ENCODE results near the gene MED1. TPM values are rescaled to one million over a fixed set of nuclear protein-coding genes. Genes with fewer than 3 reads are reported as not detected.
"Not testable (repeated sequence)": the region's sequence is repeated elsewhere in the genome, so short reads cannot be mapped to it uniquely, and the experiment has no call there.

The MED1 gene
- total RNA-seq, 1 donor from 2014 or later = 39.9 TPM

DNA sequence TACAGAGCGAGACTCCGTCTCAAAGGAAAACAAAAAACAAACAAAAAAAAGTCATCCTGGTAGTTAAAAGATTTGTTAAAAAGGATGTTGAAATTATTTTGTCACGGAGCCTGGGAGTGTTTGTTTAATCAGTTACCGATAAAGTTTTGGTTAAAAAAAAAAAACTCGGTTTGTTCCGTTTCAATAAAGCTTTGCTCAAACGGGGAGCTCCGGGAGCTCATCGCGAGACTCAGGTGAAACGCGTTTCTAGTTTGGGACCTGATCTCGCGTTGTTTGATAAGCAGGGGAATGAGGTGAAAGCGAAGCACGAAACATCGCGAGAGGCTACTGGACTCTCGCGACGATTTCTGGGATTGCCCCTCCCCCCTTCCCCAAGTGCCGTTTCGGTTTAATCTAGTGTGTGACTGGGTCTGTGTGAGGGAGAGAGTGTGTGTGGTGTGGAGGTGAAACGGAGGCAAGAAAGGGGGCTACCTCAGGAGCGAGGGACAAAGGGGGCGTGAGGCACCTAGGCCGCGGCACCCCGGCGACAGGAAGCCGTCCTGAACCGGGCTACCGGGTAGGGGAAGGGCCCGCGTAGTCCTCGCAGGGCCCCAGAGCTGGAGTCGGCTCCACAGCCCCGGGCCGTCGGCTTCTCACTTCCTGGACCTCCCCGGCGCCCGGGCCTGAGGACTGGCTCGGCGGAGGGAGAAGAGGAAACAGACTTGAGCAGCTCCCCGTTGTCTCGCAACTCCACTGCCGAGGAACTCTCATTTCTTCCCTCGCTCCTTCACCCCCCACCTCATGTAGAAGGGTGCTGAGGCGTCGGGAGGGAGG lies 10.3 kb upstream of the MED1 start, which contains the start of gene CDK12:
CDK12 (plus strand) TSS at position 374 of the 813 bp plus-strand sequence. CDS start 586 bp downstream, outside the sequence.
- Histone ChIP-seq H3K27me3 (ENCODE audit: control insufficient read depth, insufficient read depth, low read length) (no peaks in the 10 kb centered on the region), H3K36me3 (ENCODE audit: control insufficient read depth, insufficient read depth, low read length) (no peaks in the 10 kb centered on the region), H3K4me3 (ENCODE audit: low read depth, low read length) (peak within 1 kb of the TSS; percentile 88)
- peak; percentile 91 for DNase-seq (ENCODE audit: low read depth)
- TF ChIP-seq, protein P1, sequence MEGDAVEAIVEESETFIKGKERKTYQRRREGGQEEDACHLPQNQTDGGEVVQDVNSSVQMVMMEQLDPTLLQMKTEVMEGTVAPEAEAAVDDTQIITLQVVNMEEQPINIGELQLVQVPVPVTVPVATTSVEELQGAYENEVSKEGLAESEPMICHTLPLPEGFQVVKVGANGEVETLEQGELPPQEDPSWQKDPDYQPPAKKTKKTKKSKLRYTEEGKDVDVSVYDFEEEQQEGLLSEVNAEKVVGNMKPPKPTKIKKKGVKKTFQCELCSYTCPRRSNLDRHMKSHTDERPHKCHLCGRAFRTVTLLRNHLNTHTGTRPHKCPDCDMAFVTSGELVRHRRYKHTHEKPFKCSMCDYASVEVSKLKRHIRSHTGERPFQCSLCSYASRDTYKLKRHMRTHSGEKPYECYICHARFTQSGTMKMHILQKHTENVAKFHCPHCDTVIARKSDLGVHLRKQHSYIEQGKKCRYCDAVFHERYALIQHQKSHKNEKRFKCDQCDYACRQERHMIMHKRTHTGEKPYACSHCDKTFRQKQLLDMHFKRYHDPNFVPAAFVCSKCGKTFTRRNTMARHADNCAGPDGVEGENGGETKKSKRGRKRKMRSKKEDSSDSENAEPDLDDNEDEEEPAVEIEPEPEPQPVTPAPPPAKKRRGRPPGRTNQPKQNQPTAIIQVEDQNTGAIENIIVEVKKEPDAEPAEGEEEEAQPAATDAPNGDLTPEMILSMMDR (IDR thresholded peaks at IDR 0.05; ENCODE audit: insufficient read depth, low read length, poor library complexity, severe bottlenecking) = no peak

DNA sequence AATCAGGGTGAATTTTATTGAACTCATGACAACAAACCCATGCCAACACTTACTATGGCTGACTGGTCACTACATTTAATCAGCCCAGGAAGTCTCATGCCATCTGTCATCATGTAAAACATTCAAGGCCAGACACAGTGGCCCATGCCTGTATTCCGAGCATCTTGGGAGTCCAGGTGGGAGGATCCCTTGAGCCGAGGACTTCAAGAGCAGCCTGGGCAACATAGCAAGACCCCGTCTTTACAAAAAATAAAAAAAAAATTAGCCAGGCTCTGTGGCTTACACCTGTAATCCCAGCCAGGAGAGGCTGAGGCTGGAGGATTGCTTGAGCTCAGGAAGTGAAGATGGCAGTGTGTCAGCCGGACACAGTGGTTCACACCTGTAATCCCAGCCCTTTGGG lies 4.9 kb upstream of the MED1 start:
- H3K36me3 ChIP-seq (ENCODE audit: control insufficient read depth, insufficient read depth, low read length) = no peaks in the 10 kb centered on the region
- H3K4me3 ChIP-seq (ENCODE audit: low read depth, low read length) = no peak overlapping the region
- no peaks in the 10 kb centered on the region for H3K27me3 ChIP-seq (ENCODE audit: control insufficient read depth, insufficient read depth, low read length)
- DNase-seq (ENCODE audit: low read depth) = no peak
- TF ChIP-seq, protein P1 (IDR thresholded peaks at IDR 0.05; ENCODE audit: insufficient read depth, low read length, poor library complexity, severe bottlenecking) = no peak

DNA sequence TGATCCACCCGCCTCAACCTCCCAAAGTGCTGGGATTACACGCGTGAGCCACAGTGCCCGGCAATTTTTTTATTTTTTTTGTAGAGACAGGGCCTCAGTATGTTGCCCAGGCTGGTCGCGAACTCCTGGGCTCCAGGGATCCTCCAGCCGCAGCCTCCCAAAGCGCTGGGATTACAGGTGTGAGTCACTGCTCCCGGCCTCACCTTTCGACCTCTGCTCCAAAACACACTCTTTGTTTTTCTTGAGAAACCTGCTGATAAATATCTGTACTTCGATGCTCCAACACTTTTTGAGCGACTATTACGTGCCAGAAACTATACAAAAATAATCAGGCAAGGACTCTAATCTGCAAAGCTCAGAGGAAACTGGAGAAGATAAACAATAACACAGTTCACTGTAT lies 1.0 kb downstream of the MED1 start:
- TF ChIP-seq, protein P1 (IDR thresholded peaks at IDR 0.05; ENCODE audit: insufficient read depth, low read length, poor library complexity, severe bottlenecking) = no peak
- H3K4me3 ChIP-seq (ENCODE audit: low read depth, low read length) = peak overlapping the region; percentile 95
- no peaks in the 10 kb centered on the region for H3K27me3 ChIP-seq (ENCODE audit: control insufficient read depth, insufficient read depth, low read length)
- no peak for DNase-seq (ENCODE audit: low read depth)
- no peaks in the 10 kb centered on the region for H3K36me3 ChIP-seq (ENCODE audit: control insufficient read depth, insufficient read depth, low read length)

DNA sequence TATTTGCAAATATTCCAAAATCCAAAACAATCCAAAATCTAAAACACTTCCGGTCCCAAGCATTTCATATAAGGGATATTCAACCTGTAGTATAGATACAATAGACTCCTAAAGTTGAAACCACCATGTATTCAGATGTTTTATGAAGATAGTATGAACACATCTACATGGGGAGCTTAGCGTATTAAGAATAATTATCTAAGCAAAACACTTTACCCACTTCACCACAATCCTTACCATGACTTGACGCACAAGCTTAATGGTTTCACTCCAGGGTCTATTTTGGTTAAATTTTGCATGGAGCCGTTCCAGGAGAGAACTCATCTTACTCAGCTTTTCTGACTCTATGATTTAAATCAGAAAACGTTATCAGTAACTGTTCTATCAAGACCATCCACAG lies 3.5 kb downstream of the MED1 start:
- no peaks in the 10 kb centered on the region for H3K36me3 ChIP-seq (ENCODE audit: control insufficient read depth, insufficient read depth, low read length)
- no peak for DNase-seq (ENCODE audit: low read depth)
- no peak overlapping the region for H3K4me3 ChIP-seq (ENCODE audit: low read depth, low read length)
- TF ChIP-seq, protein P1 (IDR thresholded peaks at IDR 0.05; ENCODE audit: insufficient read depth, low read length, poor library complexity, severe bottlenecking) = no peak
- no peaks in the 10 kb centered on the region for H3K27me3 ChIP-seq (ENCODE audit: control insufficient read depth, insufficient read depth, low read length)

DNA sequence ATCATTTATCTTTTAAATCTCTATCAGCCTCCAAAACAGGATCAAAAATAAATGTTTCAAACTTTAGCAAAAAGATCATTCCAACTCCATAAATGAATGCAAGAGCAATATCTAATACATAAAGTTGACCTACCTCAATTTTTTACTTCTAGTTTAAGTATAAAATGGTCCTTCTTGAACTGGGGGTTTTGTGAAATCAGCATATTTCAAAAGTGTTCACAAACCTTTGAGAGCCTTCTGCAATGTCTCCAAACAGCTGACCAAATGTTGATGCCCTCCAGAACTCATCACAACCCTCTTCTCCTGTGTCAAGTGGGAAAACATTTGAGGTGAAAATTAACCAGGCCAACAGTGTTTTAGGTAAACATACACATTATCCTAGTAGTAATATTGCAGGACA lies 7.7 kb downstream of the MED1 start:
- Histone ChIP-seq H3K27me3 (ENCODE audit: control insufficient read depth, insufficient read depth, low read length) (no peaks in the 10 kb centered on the region), H3K4me3 (ENCODE audit: low read depth, low read length) (no peak overlapping the region), H3K36me3 (ENCODE audit: control insufficient read depth, insufficient read depth, low read length) (no peaks in the 10 kb centered on the region)
- TF ChIP-seq, protein P1 (IDR thresholded peaks at IDR 0.05; ENCODE audit: insufficient read depth, low read length, poor library complexity, severe bottlenecking) = no peak
- DNase-seq (ENCODE audit: low read depth) = no peak

DNA sequence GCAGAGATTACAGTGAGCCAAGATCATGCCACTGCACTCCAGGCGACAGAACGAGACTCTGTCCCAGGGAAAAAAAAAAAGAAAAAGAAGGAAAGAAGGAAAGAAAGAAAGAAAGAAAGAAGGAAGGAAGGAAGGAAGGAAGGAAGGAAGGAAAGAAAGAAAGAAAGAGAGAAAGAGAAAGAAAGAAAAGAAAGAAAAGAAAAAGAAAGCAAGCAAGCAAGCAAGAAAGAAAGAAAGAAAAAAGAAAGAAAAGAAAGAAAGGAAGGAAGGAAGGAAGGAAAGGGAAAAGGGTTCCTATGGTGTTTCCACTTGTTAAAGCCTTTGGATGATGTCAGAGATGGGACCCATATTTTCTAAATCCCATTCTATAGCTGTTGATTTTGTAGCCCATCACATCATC lies 11.2 kb downstream of the MED1 start:
- H3K36me3 ChIP-seq (ENCODE audit: control insufficient read depth, insufficient read depth, low read length); DNase-seq (ENCODE audit: low read depth); H3K27me3 ChIP-seq (ENCODE audit: control insufficient read depth, insufficient read depth, low read length); H3K4me3 ChIP-seq (ENCODE audit: low read depth, low read length): not testable (repeated sequence)
